Measurements from ENCODE around the gene CLIP3.

The CLIP3 gene

GRCh38 chr19:35978271-35978670, 54.4 kb downstream of the CLIP3 start:
- DNase-seq, result no peak

GRCh38 chr19:35977446-35978222, 55.0 kb downstream of the CLIP3 start:
- no peak for DNase-seq

GRCh38 chr19:35975608-35976214, 57.0 kb downstream of the CLIP3 start:
- DNase-seq, result peak; percentile 35

- no peak for DNase-seq
Measured at GRCh38 chr19:35973487-35973886, 59.2 kb downstream of the CLIP3 start.

- no peak for DNase-seq
Measured at GRCh38 chr19:35966771-35967170, 65.9 kb downstream of the CLIP3 start.

Measured in right kidney (tissue), 1 donor.